Measurements from ENCODE around the gene SMIM5. TPM values are rescaled to one million over a fixed set of nuclear protein-coding genes. Genes with fewer than 3 reads are reported as not detected.

The SMIM5 gene
- total and polyA plus RNA-seq, 9 of the 15 experiments (the other 6 are each of a cell fraction or from before 2014, with no cell fraction given): 0.08 TPM; not detected in 8

DNA sequence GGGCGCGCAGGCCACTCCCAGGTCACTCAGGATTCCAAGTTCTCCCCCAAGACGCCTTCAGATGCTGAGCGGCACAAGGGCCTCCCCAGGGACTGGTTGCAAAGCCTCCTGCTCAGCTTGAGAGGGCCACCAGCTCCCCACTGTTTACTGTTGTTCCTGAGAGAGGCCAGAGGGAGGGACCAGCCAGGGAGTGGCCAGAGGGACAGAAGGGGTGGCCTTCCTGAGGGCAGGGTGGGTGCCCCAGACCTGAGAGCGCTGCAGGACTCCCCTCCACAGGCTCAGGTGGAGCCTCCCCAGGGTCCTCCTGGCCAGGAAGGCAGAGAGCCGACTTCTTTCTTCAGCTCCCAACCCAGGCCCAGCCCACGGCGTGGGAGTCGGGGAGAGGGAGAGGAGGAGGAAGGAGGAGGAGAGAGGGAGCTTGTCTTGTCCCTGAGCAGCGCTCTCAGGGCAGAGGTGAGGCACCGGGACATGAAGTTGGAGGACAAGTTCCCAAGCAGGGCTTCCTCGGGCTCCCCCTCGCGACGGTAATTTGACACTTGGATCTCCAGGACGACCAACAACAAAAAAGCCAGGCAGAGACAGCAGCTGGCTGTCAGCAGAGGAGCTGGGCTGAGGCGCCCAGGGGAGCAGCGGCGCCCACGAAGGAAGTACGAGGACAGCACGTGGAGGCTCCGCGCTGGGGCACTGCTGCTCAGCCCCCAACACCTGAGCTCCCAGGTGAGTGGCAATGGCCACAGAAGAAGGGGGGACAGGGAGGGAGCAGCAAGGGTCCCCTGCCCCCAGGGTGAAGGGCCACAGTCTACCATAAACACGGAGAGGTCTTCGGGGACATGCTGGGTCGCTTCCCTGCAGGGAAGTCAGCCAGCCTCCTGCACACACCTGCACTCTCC, 497 bp downstream of the SMIM5 start (continued):
- TF ChIP-seq, protein P1, sequence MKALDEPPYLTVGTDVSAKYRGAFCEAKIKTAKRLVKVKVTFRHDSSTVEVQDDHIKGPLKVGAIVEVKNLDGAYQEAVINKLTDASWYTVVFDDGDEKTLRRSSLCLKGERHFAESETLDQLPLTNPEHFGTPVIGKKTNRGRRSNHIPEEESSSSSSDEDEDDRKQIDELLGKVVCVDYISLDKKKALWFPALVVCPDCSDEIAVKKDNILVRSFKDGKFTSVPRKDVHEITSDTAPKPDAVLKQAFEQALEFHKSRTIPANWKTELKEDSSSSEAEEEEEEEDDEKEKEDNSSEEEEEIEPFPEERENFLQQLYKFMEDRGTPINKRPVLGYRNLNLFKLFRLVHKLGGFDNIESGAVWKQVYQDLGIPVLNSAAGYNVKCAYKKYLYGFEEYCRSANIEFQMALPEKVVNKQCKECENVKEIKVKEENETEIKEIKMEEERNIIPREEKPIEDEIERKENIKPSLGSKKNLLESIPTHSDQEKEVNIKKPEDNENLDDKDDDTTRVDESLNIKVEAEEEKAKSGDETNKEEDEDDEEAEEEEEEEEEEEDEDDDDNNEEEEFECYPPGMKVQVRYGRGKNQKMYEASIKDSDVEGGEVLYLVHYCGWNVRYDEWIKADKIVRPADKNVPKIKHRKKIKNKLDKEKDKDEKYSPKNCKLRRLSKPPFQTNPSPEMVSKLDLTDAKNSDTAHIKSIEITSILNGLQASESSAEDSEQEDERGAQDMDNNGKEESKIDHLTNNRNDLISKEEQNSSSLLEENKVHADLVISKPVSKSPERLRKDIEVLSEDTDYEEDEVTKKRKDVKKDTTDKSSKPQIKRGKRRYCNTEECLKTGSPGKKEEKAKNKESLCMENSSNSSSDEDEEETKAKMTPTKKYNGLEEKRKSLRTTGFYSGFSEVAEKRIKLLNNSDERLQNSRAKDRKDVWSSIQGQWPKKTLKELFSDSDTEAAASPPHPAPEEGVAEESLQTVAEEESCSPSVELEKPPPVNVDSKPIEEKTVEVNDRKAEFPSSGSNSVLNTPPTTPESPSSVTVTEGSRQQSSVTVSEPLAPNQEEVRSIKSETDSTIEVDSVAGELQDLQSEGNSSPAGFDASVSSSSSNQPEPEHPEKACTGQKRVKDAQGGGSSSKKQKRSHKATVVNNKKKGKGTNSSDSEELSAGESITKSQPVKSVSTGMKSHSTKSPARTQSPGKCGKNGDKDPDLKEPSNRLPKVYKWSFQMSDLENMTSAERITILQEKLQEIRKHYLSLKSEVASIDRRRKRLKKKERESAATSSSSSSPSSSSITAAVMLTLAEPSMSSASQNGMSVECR (CRISPR knock-in tag; IDR thresholded peaks at IDR 0.05): peak; percentile 99
- TF ChIP-seq HDGF (IDR thresholded peaks at IDR 0.05) (no peak), SLC30A9 (CRISPR knock-in tag; IDR thresholded peaks at IDR 0.05) (no peak), CSDE1 (IDR thresholded peaks at IDR 0.05) (no peak), DACH1 (IDR thresholded peaks at IDR 0.05; ENCODE audit: partially characterized antibody) (peak; percentile 78), NRF1 (conservative IDR thresholded peaks at IDR 0.05 in 1 of 2, IDR thresholded peaks at IDR 0.05 in 1 of 2) (peak in 1 of 2 experiments; percentile 44; a peak in 3 of 4 replicates), SMARCE1 (IDR thresholded peaks at IDR 0.05) (0 out of 2 replicates have a peak, but pooled peaks have one; percentile 31), HDAC1 (IDR thresholded peaks at IDR 0.05) (peak in 1 of 2 experiments; percentile 93; a peak in 2 of 4 replicates), MAZ (CRISPR knock-in tag; conservative IDR thresholded peaks at IDR 0.05 in 1 of 2, IDR thresholded peaks at IDR 0.05 in 1 of 2) (peak in 1 of 2 experiments; percentile 47; a peak in 1 of 4 replicates), THAP7 (CRISPR knock-in tag; IDR thresholded peaks at IDR 0.05) (no peak), PKNOX1 (IDR thresholded peaks at IDR 0.05) (peak; percentile 81), FOXJ2 (tag; IDR thresholded peaks at IDR 0.05) (peak; percentile 74; the same call in 1 of the 2 replicates), RAD51 (IDR thresholded peaks at IDR 0.05; ENCODE audit: borderline replicate concordance, low read depth) (no peak), RAD21 (CRISPR knock-in tag; conservative IDR thresholded peaks at IDR 0.05 in 1 of 2, IDR thresholded peaks at IDR 0.05 in 1 of 2) (peak in 1 of 2 experiments; percentile 41; a peak in 2 of 4 replicates), FOXJ3 (CRISPR knock-in tag; IDR thresholded peaks at IDR 0.05) (peak; percentile 74; the same call in 1 of the 2 replicates), CTBP1 (IDR thresholded peaks at IDR 0.05; ENCODE audit: borderline replicate concordance) (peak; percentile 59; the same call in 1 of the 2 replicates), SIN3A (IDR thresholded peaks at IDR 0.05; ENCODE audit: borderline replicate concordance in 2 of 2, control insufficient read depth in 1 of 2, low read depth in 2 of 2, low read length in 2 of 2) (peak; percentile 99 to 100), RFX1 (IDR thresholded peaks at IDR 0.05) (peak; percentile 90), HDAC2 (IDR thresholded peaks at IDR 0.05) (peak; percentile 58; the same call in 1 of the 2 replicates)
- TF ChIP-seq, protein P2, sequence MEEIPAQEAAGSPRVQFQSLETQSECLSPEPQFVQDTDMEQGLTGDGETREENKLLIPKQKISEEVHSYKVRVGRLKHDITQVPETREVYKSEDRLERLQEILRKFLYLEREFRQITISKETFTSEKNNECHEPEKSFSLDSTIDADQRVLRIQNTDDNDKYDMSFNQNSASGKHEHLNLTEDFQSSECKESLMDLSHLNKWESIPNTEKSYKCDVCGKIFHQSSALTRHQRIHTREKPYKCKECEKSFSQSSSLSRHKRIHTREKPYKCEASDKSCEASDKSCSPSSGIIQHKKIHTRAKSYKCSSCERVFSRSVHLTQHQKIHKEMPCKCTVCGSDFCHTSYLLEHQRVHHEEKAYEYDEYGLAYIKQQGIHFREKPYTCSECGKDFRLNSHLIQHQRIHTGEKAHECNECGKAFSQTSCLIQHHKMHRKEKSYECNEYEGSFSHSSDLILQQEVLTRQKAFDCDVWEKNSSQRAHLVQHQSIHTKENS (CRISPR knock-in tag; IDR thresholded peaks at IDR 0.05): no peak
